Activated naive CD8-positive, alpha-beta T cell treated with anti-CD3 and anti-CD28 coated beads, Interleukin-2, amount 50 U/mL, for 16 hours (primary cell): ENCODE data around the gene PIK3CA.
"Not testable (repeated sequence)": the region's sequence is repeated elsewhere in the genome, so short reads cannot be mapped to it uniquely, and the experiment has no call there.

Source experiments
- DNase-seq: peaks from one replicate; pipeline ENCODE4 v3.0.0-alpha.2; 2020; ENCODE audit warnings: low read depth, low spot score

PIK3CA gene

DNA sequence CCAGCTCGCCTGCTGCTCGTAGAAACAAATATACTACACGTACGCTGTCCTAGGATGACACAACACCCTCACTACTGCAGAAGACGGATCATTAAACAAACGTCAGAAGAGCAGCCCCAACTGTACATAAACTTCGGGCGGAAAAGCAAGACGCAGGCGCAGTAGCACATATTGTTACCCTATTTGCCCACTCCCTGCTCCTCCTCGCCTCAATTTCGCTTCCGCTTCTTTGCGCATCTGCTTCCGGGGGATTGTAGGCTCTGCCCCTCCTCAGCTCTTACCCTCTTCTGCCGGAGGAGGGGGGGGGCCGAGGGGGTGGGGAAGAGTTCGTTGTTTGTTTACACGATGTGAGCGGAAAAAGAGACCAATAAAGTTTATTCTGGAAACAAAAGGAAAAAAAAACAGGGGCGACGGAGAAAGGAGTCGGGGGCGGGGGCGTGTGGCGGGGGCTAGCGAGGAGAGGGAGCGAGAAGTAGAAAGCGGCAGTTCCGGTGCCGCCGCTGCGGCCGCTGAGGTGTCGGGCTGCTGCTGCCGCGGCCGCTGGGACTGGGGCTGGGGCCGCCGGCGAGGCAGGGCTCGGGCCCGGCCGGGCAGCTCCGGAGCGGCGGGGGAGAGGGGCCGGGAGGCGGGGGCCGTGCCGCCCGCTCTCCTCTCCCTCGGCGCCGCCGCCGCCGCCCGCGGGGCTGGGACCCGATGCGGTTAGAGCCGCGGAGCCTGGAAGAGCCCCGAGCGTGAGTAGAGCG, at the start of gene PIK3CA:
PIK3CA (plus strand) TSS at position 485 of the 743 bp plus-strand sequence. CDS start 50,469 bp downstream, outside the sequence.
- DNase-seq, result peak; percentile 83

DNA sequence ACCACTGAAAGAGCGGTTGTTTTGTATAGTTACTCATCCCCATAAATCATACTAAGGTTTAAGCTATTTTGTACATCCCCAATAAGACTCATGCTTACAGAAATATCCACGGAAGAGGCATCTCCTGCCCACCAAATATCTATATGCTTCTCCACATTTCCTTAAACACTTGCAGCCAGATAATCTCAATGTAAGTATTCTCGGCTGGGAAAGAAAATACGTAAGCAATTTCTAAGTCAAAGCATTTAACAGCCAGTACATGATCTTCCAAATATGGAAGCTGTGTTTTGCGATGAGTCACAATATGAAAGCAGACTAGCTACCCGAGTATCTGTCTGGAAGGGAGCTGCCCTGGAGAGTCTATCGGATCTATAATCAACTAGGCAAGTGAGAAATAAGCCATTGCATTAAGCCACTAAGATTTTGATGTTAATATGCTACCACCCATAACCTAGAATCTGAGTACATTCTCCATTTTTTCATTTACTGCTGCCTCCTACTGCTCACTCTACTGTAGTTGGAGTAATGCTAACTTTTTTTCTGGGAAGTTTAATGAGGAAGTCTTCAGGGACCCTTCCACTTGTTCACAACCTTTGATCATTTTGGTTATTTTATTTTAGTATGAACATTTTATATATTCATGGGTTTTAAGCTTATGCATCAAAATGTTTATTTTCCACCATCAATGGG, 49.6 kb upstream of the PIK3CA start:
- DNase-seq, result no peak

- no peak for DNase-seq
Observed at GRCh38 chr3:179100652-179101051, 47.5 kb upstream of the PIK3CA start.

GRCh38 chr3:179105881-179106280, 42.3 kb upstream of the PIK3CA start:
- DNase-seq, result no peak

DNA sequence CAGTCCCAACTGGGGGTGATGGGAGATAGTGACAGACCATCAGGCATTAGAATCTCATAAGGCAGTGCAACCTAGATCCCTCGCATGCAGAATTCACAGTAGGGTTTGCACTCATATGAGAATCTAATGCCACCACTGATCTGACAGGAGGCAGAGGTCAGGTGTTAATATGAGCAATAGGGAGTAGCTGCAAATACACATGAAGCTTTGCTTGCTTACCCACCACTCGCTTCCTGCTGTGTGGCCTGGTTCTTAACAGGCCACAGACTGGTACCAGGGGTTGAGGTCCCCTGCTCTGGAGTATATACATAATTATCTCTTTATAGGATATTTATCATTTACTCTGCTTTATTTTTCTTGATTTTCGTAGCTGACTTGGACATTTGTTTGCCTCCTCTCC, 40.5 kb upstream of the PIK3CA start:
- no peak for DNase-seq

DNA sequence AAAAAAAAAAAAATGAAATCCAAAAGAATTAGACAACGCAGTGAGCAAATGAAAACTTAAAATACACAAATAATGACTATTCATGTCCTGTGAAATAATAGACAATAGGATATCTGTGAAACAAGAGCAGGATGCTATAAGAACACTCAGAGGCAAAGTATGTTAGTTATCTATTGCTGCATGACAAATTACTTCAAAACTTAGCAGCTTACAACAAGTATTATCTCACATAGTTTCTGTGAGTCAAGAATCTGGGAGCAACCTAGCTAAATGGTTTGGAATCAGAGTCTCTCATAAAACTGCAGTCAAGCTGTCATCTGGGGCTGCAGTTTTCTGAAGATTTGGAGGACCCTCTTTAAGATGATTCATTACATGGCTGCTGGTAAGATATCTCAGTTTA, 40.1 kb upstream of the PIK3CA start:
- DNase-seq, result no peak

GRCh38 chr3:179113903-179114302, 34.3 kb upstream of the PIK3CA start:
- DNase-seq, result no peak

DNA sequence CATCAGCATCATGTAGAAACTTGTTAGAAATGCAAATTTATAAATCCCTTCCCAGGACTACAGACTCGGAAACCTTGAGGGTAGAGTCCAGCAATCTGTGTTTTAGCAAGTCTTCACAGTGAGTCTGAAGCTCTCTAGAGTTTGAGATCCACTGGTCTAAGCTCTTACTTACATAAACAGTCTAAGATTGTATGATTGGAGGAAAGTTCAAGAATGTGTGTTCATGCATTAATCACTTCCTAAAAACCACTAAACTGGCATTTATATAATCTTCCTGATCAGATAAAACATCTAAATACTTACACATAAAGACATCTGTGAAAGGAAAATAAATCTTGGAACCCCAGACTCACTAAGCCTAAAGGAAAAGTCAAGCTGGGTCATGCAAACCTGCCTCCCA, 32.7 kb upstream of the PIK3CA start:
- DNase-seq, result not testable (repeated sequence)

DNA sequence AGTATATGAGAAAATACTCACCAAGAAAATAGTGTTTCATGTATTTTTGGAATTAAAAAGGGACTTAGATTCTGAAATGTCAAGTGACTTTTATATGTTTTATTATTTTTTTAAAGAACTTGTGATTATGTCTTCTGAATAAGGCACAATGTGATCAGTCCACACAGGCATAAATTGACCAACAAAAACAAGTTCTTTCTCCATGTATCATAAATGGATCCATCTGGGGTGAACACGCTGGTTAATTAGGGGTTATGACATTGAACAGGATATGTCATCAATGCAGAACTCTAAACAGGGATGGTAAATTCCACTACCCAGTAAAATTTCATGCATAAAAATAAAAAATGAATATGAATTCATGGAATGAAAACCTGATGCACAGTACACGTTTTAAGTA, 31.3 kb upstream of the PIK3CA start:
- no peak for DNase-seq

GRCh38 chr3:179132191-179132890, 15.8 kb upstream of the PIK3CA start:
- not testable (repeated sequence) for DNase-seq

GRCh38 chr3:179133575-179133974, 14.6 kb upstream of the PIK3CA start:
- DNase-seq, result no peak

- no peak for DNase-seq
Observed at GRCh38 chr3:179136195-179136594, 12.0 kb upstream of the PIK3CA start.

GRCh38 chr3:179141890-179142289, 6.3 kb upstream of the PIK3CA start:
- DNase-seq, result no peak

- no peak for DNase-seq
Observed at GRCh38 chr3:179146911-179147513, 1.1 kb upstream of the PIK3CA start.

- no peak for DNase-seq
Observed at GRCh38 chr3:179147514-179147872, 664 bp upstream of the PIK3CA start.

- DNase-seq, result peak; percentile 35
Observed at GRCh38 chr3:179148616-179149405, 654 bp downstream of the PIK3CA start.

DNA sequence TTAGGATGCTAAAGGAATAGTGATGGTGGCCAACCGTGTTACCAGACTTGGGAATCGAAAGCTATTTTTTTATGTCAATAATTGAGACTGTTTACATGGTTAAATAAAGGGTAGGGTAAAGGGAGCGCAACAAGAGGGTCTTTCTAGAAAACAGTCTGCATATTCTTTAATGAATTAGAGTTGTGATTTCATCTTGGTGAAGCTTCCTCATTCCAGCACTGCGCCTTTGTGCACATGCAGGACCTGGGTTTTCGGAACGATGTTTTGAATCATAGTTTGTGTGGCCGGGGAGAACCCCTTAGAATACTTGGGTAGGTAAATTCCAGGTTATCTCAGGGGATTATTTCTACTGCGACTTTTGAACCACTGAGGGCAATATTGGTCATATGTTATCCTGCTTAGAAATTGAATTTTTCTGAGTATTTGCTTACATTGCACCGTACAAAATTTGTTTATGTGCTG, 1.3 kb downstream of the PIK3CA start:
- no peak for DNase-seq

DNA sequence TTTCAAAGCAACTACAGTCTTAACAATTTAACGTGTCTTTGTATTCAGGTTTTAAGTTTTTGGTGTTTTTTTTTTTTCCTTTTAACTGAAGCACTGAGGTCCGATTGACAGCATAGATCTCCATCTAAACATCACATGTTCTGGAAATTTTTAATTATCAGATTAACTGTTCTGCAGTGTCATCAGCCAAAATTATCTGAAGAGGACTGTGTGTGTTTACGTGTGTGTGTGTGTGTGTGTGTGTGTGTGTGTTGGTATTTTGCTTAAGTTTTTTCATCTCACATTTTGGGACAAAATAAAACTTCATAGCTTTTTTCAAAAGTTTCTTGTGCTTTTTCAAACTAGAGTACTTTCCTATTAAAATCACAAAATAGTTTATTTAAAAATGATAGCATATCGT, 1.8 kb downstream of the PIK3CA start:
- no peak for DNase-seq

GRCh38 chr3:179150610-179151009, 2.5 kb downstream of the PIK3CA start:
- no peak for DNase-seq

DNA sequence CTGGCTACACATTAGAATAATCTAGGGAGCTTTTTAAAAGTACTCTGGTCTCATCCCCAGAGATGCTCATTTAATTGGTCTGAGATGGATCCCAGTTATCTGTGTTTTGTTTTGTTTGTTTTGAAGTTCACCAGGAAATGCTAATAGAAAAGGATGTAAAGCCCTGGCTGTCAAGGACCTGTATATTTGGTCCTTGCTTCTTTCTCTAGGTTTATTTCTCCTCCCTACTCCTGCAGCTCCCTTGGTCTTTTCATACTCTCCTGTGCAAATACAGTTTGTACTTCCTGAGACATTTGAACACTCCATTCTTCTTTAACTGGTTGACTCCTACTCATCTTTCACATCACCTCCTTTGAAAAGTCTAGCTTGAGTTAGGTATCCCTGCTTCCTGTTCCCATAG, 3.3 kb downstream of the PIK3CA start:
- DNase-seq, result no peak

DNA sequence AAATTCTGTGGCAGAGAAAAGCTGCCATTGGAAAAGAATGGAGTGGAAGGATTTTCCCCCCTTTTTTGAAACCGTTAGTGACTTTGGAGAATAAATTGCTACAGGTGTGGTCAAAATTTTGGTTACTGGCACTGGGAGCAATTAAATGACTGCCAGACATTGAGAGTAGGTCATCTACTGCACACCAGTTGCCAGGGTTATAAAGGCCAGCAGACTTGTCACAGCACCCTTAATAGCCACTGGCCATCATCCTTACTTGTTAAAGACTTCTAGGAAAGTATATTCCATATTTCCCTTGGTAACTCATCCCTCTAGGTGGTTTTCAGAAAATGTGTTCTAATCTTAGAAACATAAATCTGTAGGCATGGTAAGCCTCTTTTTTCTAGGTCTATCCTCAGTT, 8.0 kb downstream of the PIK3CA start:
- no peak for DNase-seq
